ENCODE data around the gene ZEB1.

- no peak for TF ChIP-seq RCOR1 (conservative IDR thresholded peaks at IDR 0.05; ENCODE audit: low read depth, low read length)
- TF ChIP-seq BCL11A (IDR thresholded peaks at IDR 0.05; ENCODE audit: low read depth, low read length): no peak
- no peak for TF ChIP-seq NRF1 (conservative IDR thresholded peaks at IDR 0.05; ENCODE audit: low read depth, low read length)
- no peak for TF ChIP-seq CTCF (IDR thresholded peaks at IDR 0.05 in 2 of 3, conservative IDR thresholded peaks at IDR 0.05 in 1 of 3; ENCODE audit: control insufficient read depth in 2 of 3, extremely low read depth in 1 of 3, insufficient read depth in 1 of 3, low read depth in 3 of 3, low read length in 3 of 3)
- no peak for TF ChIP-seq ZNF217 (IDR thresholded peaks at IDR 0.05)
- no peak for TF ChIP-seq RFX5 (IDR thresholded peaks at IDR 0.05; ENCODE audit: low read depth, low read length)
- no peak for TF ChIP-seq USF1 (IDR thresholded peaks at IDR 0.05; ENCODE audit: borderline replicate concordance, extremely low read length, insufficient read depth, low read depth, low read length)
These were observed 28.6 kb upstream of the ZEB1 start for GRCh38 chr10:31290386-31290785.
